GM21367 (cell line): ENCODE results near the gene CABS1.
A peak's percentile ranks its signal among the peaks of the same experiment; 100 is the strongest.

ENCODE experiments used
- ATAC-seq: cut with Tn5 transposase; IDR thresholded peaks from one replicate; pipeline ENCODE4 v1.9.1; 2021; ENCODE audit not compliant: unreplicated experiment

The CABS1 gene

GRCh38 chr4:70334681-70335080, at the start of gene CABS1:
TSS of gene CABS1 (plus strand) at chr4:70334981. CDS start at chr4:70335040, 59 bp downstream.
- ATAC-seq = no peak

DNA sequence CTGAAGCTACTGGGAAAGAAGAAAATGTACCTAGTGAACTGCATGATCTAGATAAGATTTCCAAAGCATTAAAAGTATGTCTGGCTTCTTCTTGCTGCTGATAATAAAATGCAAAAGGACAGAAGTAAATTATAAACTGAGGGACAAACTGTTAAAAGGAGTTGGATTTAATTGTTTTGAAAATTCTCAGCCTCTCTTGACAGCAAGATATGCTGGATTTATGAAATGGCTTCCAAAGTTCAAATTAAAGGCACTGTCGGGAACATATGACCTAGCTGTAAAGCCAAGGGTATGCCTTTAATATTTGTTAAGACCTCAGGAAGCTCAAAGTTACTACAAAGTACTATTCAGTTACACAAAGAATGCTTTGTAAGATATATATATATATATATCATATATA, 46.1 kb upstream of the CABS1 start:
- no peak for ATAC-seq

- no peak for ATAC-seq
Measured at GRCh38 chr4:70291341-70291740, 43.4 kb upstream of the CABS1 start.

DNA sequence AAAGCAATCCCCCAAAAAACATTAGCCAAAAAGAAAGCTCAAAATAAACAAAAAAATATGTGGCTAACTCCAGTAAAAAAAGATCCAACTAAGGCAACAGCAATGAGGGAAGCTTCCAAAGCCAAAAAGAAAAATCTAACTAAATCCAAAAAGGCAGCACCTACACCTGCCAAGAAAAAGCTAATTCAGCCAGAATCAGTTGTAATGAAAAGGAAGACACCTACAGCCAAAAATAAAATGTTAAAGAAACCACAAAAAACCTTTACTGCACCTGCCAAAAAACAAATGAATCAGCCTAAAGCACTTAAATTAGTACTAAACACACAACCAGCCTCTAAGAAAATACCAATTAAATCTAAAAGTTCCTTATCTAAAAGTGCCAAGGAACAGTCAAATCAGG, 37.2 kb upstream of the CABS1 start:
- ATAC-seq = no peak

GRCh38 chr4:70298051-70298450, 36.7 kb upstream of the CABS1 start:
- ATAC-seq = no peak

DNA sequence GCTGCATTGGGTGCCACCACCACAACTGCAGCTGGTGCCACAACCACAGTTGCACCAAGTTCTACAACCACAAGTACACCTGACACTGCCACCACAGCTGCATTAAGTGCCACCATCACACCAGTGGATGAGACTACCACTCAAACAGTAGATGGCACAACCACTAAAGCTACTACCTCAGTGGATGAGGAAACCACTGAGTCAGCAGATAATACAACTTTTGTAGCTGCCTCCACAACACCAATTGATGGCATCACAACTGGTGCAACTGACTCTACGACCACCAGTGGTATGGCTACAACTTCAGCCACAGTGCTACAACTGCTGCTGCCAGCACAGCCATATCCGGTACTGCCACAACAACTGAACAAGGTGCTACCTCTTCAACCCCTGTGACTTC, 35.1 kb upstream of the CABS1 start:
- no peak for ATAC-seq

DNA sequence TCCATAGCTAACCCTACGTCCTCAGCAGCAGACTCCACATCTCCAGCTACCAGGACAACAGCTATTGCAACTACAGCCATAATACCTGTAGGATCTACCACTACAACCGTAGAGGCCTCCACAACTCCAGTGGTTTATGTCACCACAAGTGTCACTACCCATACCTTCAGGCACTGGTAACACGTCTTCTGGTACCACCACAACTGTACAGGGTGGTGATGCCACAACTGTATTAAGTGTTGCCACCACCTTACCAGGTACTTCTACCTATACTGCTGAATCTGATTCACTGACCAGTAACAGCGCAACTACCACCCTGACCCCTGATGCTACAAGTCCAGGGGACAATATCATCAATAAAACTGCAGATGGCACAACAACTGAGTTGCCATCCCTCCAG, 34.6 kb upstream of the CABS1 start:
- no peak for ATAC-seq

DNA sequence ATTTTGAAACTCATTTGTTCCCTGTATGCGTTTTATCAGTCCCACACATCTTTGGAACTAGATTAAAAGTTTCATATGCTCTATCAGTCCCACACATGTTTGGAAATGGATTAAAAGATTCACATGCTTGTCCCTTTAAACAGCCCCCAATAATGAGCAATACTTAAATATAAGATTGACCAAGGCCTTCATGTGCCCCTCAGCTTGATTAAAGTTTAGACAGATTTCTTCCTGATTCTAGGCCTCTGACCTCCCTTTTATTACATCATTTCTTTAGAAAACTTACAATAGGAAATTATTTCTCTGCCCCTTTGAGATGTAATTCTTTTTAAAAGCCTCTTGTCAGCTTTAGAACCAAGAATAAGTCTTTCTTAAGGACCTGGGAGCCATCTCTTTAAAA, 31.7 kb upstream of the CABS1 start:
- no peak for ATAC-seq

DNA sequence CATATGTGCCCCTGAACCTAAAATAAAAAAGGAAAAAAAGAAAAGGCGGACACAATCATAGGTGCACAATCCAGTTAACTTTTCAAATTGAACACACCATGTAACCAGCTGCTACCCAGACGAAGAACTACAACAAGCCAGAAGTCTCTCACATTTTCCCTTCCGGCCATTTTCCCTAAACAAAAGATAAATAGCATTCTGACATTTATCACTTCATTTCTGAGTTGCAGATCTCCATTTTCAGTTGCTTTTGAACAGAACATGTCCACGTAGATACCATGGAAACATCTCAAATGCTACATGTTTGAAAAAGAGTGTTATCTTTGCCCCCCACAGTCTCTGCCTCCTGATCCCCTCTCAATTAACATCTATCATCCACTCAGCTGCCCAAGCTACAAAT, 29.2 kb upstream of the CABS1 start:
- no peak for ATAC-seq

DNA sequence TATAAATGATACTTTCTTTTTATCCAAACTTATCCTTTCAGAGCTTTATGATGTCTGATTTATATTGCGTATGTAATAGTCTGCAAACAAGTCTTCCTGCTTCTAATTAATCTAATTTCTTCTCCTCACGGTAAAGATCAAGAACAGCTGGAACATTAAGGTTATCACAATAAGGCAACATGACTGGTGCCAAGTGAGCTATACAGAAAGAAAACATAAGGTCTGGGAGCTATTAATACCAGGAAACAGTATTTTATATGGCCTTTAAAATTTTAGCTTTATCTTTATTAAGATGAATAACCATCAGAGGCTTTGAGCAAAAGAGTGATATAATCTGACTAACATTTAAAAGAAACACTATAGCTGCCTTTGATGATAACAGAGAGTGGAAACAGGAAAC, 28.7 kb upstream of the CABS1 start:
- ATAC-seq = no peak

- ATAC-seq = no peak
Measured at GRCh38 chr4:70313736-70314135, 21.0 kb upstream of the CABS1 start.

- peak; percentile 80 for ATAC-seq
Measured at GRCh38 chr4:70315928-70316327, 18.9 kb upstream of the CABS1 start.

- no peak for ATAC-seq
Measured at GRCh38 chr4:70326052-70326451, 8.7 kb upstream of the CABS1 start.

GRCh38 chr4:70336043-70336442, 1.3 kb downstream of the CABS1 start:
- ATAC-seq = no peak

GRCh38 chr4:70337886-70338420, 3.2 kb downstream of the CABS1 start:
- no peak for ATAC-seq

- ATAC-seq = no peak
Measured at GRCh38 chr4:70356185-70356584, 21.4 kb downstream of the CABS1 start.

GRCh38 chr4:70359115-70359661, 24.4 kb downstream of the CABS1 start:
- ATAC-seq = no peak

- ATAC-seq = no peak
Measured at GRCh38 chr4:70360460-70360859, 25.7 kb downstream of the CABS1 start, which contains the start of gene SMR3A. TSS of gene SMR3A (plus strand) at chr4:70360760. CDS start at chr4:70362116, 1,356 bp downstream.

GRCh38 chr4:70364002-70364401, 29.2 kb downstream of the CABS1 start:
- peak; percentile 47 for ATAC-seq

DNA sequence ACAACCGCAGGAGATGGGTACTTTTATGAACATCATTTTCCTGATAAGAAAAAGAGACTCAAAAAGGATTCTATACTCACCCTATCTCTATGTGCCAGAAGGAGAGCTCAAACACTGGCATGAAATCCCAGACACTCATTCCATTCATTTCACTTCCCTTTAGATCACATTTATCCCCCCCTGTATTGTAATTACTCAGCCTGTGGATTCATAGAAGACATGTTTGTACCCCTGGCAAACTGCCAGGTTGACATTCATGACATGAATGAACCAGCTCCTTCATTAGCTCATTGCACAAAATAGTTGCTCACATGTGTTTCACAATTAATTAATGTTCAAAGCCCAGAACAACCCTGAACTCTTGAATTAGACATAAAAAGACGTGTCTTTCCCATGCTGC, 30.7 kb downstream of the CABS1 start:
- ATAC-seq = no peak

- no peak for ATAC-seq
Measured at GRCh38 chr4:70367813-70368212, 33.0 kb downstream of the CABS1 start.

- ATAC-seq = no peak
Measured at GRCh38 chr4:70371987-70372386, 37.2 kb downstream of the CABS1 start.

DNA sequence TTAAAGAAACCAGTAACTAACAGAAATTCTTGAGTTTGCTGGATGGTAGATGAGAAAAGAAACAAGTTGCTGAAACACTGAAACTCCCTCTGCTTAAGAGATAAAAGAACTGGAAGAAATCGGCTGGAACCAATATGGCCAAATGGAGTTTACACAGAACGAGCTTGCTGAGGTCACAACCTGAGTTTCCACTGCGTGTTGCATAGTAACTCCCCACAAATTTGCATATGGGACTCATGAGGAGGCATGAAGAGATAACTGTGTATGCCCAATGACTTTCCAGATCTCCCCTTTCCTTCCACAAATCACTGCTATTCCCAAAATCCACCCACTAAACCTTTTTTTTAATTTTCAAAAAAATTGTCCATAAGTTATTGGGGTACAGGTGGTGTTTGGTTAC, 38.0 kb downstream of the CABS1 start:
- ATAC-seq = no peak
